ENCODE results near the gene CD81. TPM values are rescaled to one million over a fixed set of nuclear protein-coding genes. Genes with fewer than 3 reads are reported as not detected.

The CD81 gene
- total and polyA plus RNA-seq, 10 of the 15 experiments (the other 5 are each of a cell fraction or from before 2014, with no cell fraction given): 2.0 to 145 (median 57.2) TPM

GRCh38 chr11:2383852-2384804 is 7.0 kb downstream of the CD81 start:
- no peak for TF ChIP-seq NR2C1 (IDR thresholded peaks at IDR 0.05)
- 0 out of 2 replicates have a peak, but pooled peaks have one; percentile 28 for TF ChIP-seq POLR2AphosphoS2 (IDR thresholded peaks at IDR 0.05; ENCODE audit: low read depth, low read length)
- no peak for TF ChIP-seq BMI1 (IDR thresholded peaks at IDR 0.05; ENCODE audit: borderline replicate concordance)
- no peak for TF ChIP-seq STAT1 (conservative IDR thresholded peaks at IDR 0.05)
- no peak for TF ChIP-seq MXI1 (IDR thresholded peaks at IDR 0.05; ENCODE audit: low read depth, low read length)
- peak; percentile 46; the same call in 1 of the 2 replicates for TF ChIP-seq HDGF (IDR thresholded peaks at IDR 0.05)
- 0 out of 2 replicates have a peak, but pooled peaks have one; percentile 13 for TF ChIP-seq NBN (IDR thresholded peaks at IDR 0.05)
- ChIA-PET POLR2A (interaction anchor here (0.8 kb wide), 1 partner anchor 16 kb away, joined by 10 read pairs; the partner anchor contains the start of gene TSSC4), RAD21 (ENCODE audit: unreplicated experiment) (interaction anchor here (2.4 kb wide), 1 partner anchor 79 kb away, joined by 6 read pairs; no protein-coding TSS in a partner anchor), SMC1A (ENCODE audit: uncharacterized antibody, unreplicated experiment) (no interaction called here), CTCF (interaction anchor here (1.4 to 2.1 kb wide), 2 partner anchors 16 to 78 kb away, joined by 4 to 11 read pairs; partner anchors contain the start of gene TSSC4)
- Histone ChIP-seq H3K4me1 (ENCODE audit: control insufficient read depth, insufficient read depth, low read length) (peaks cover 89% of the 10 kb centered on the region), H3K4me2 (ENCODE audit: control insufficient read depth, insufficient read depth) (peak overlapping the region; percentile 98), H3K9ac (ENCODE audit: control insufficient read depth, insufficient read depth, low read length) (peak overlapping the region; percentile 69), H3K4me3 (peak overlapping the region; percentile 83), H3K9me3 (replicated peaks; ENCODE audit: control insufficient read depth, insufficient read depth, low read length) (no peaks in the 10 kb centered on the region; the same call in 2 of the 3 replicates), H3K27ac (ENCODE audit: control insufficient read depth, insufficient read depth) (peak overlapping the region; percentile 74), H2AFZ (ENCODE audit: control insufficient read depth, low read depth, low read length) (no peak overlapping the region), H3K79me2 (ENCODE audit: control insufficient read depth, insufficient read depth, low read length) (peaks cover 90% of the 10 kb centered on the region), H3K36me3 (ENCODE audit: control insufficient read depth in 2 of 2, insufficient read depth in 2 of 2, low read length in 1 of 2) (peaks cover 0 to 3% of the 10 kb centered on the region in 2 experiments; a peak in 3 of 4 replicates), H3K27me3 (replicated peaks in 1 of 2; ENCODE audit: control insufficient read depth in 2 of 2, insufficient read depth in 2 of 2, low read length in 1 of 2) (no peaks in the 10 kb centered on the region), H4K20me1 (ENCODE audit: control insufficient read depth, insufficient read depth) (peaks cover 5% of the 10 kb centered on the region)
- 10% methylated on average over 19 of the region's 33 CpGs for WGBS (ENCODE audit: insufficient coverage, insufficient replicate concordance, low lambda C conversion rate, missing lambda C conversion rate)
- in situ Hi-C loops (cut with MboI) (loop anchor here (5.0 to 25.0 kb wide), 2 partner anchors 532 to 1572 kb away; partner anchors contain the start of genes LSP1, PIDD1, PNPLA2 and RPLP2), intact Hi-C loops (cut with micrococcal nuclease; ENCODE audit: unreplicated experiment) (loop anchor here (5.0 kb wide), 1 partner anchor 532 kb away; the partner anchor contains the start of gene LSP1)
- DNase-seq (ENCODE audit: low read depth, low spot score) (peak; percentile 39), FAIRE-seq (peak; percentile 52), ATAC-seq (peak; percentile 44)
- no TSS peak for BruUV-seq (replicated peaks)

All from GM12878 (cell line).